K562 (cell line): ENCODE results near the gene CCNL2. TPM values are rescaled to one million over a fixed set of nuclear protein-coding genes. Genes with fewer than 3 reads are reported as not detected.

ENCODE experiments used
- BHLHE40 ChIP-seq: IDR thresholded peaks from 2 replicates; pipeline ENCODE4 v1.6.1; 2011; ENCODE audit warnings: low read length, improper control_type of control experiment
- BMI1 ChIP-seq: fragments of 150-350 bp; IDR thresholded peaks from 2 replicates; pipeline ENCODE4 v1.6.1; 2014; ENCODE audit warnings: low read length
- CBFA2T3 ChIP-seq: fragments of 450-650 bp; IDR thresholded peaks from 2 replicates; pipeline ENCODE4 v1.6.1; 2017
- CHCHD3 ChIP-seq: fragments of 250-450 bp; sonication (Bioruptor Pico); IDR thresholded peaks from 2 replicates; pipeline ENCODE4 v2.1.2; 2022; ENCODE audit warnings: mild to moderate bottlenecking
- ETV5 ChIP-seq: sonication (generic); formaldehyde crosslinking; IDR thresholded peaks from 2 replicates; pipeline ENCODE4 v1.4.0; 2020; ENCODE audit warnings: low read depth, mild to moderate bottlenecking, missing genetic modification reagents
- GABPB1 ChIP-seq: sonication (generic); formaldehyde crosslinking; IDR thresholded peaks from 2 replicates; pipeline ENCODE4 v1.8.0; 2022; ENCODE audit warnings: mild to moderate bottlenecking, missing genetic modification reagents
- GATA2 ChIP-seq: sonication (generic); formaldehyde crosslinking; IDR thresholded peaks from 2 replicates; pipeline ENCODE4 v1.4.0; 2020; ENCODE audit warnings: mild to moderate bottlenecking, missing genetic modification reagents
- HDAC6 ChIP-seq: IDR thresholded peaks from 2 replicates; pipeline ENCODE4 v1.6.1; 2012; ENCODE audit warnings: low read depth, mild to moderate bottlenecking, control low read depth, inconsistent platforms, low read length, moderate library complexity
- KLF10 ChIP-seq: fragments of 250-450 bp; sonication (Bioruptor Pico); IDR thresholded peaks from 2 replicates; pipeline ENCODE4 v1.6.1; 2021; ENCODE audit warnings: matching md5 sums
- KLF13 ChIP-seq: fragments of 450-650 bp; IDR thresholded peaks from 2 replicates; pipeline ENCODE4 v1.6.1; 2016; ENCODE audit warnings: missing genetic modification characterization, low read depth, mild to moderate bottlenecking, missing compliant biosample characterization, moderate library complexity, borderline replicate concordance
- LARP7 ChIP-seq: fragments of 450-650 bp; IDR thresholded peaks from 2 replicates; pipeline ENCODE4 v1.6.1; 2016
- NR2C2 ChIP-seq, 2 experiments: fragments of 200-800 bp in 1 of 2; sonication (Bioruptor generic) in 1 of 2; sonication (generic) in 1 of 2; formaldehyde crosslinking in 1 of 2; IDR thresholded peaks; 2 replicates each; pipeline versions ENCODE4 v1.6.1 to v1.8.0; 2016 to 2022; ENCODE audit warnings: mild to moderate bottlenecking in 1 of 2, missing compliant biosample characterization in 1 of 2, missing genetic modification characterization in 1 of 2, missing genetic modification reagents in 1 of 2
- PHTF2 ChIP-seq: fragments of 250-450 bp; sonication (Bioruptor Pico); IDR thresholded peaks from 2 replicates; pipeline ENCODE4 v1.5.0; 2021; ENCODE audit warnings: mild to moderate bottlenecking
- PURB ChIP-seq: sonication (generic); formaldehyde crosslinking; IDR thresholded peaks from 2 replicates; pipeline ENCODE4 v1.9.0; 2021; ENCODE audit warnings: low read depth, mild to moderate bottlenecking, missing genetic modification reagents
- RBM25 ChIP-seq: fragments of 200-400 bp; formaldehyde crosslinking; IDR thresholded peaks from 2 replicates; pipeline ENCODE4 v1.6.1; 2018; ENCODE audit warnings: low read length, low read depth, moderate library complexity; ENCODE audit not compliant: severe bottlenecking
- SAFB ChIP-seq: fragments of 200-400 bp; formaldehyde crosslinking; IDR thresholded peaks from 2 replicates; pipeline ENCODE4 v1.6.1; 2017; ENCODE audit warnings: low read depth, low read length, borderline replicate concordance
- TAF1 ChIP-seq: IDR thresholded peaks from 2 replicates; pipeline ENCODE4 v1.6.1; 2011; ENCODE audit warnings: mild to moderate bottlenecking, low read length, moderate library complexity; ENCODE audit not compliant: insufficient read depth, control insufficient read depth, severe bottlenecking; ENCODE audit errors: extremely low read depth
- TBL1XR1 ChIP-seq, 2 experiments: IDR thresholded peaks; 2 replicates each; pipeline ENCODE4 v1.6.1; 2012; ENCODE audit warnings: improper control_type of control experiment in 2 of 2, low read length in 2 of 2, mild to moderate bottlenecking in 1 of 2
- TFAM ChIP-seq: fragments of 250-450 bp; sonication (Bioruptor Pico); conservative IDR thresholded peaks from 2 replicates; pipeline ENCODE4 v1.5.0; 2021; ENCODE audit warnings: mild to moderate bottlenecking, moderate library complexity
- TOE1 ChIP-seq, 2 experiments: fragments of 450-650 bp in 1 of 2; sonication (generic) in 1 of 2; formaldehyde crosslinking in 1 of 2; IDR thresholded peaks; 2 replicates each; pipeline versions ENCODE4 v1.7.1 to v1.8.0; 2016 to 2022; ENCODE audit warnings: borderline replicate concordance in 2 of 2, mild to moderate bottlenecking in 2 of 2, antibody characterized with exemption in 1 of 2, inconsistent platforms in 1 of 2, low read depth in 1 of 2, missing genetic modification reagents in 1 of 2, moderate library complexity in 1 of 2
- ZNF232 ChIP-seq: sonication (generic); formaldehyde crosslinking; IDR thresholded peaks from 2 replicates; pipeline ENCODE4 v1.8.0; 2022; ENCODE audit warnings: mild to moderate bottlenecking, missing genetic modification reagents
- ZNF551 ChIP-seq: fragments of 250-450 bp; sonication (Bioruptor Pico); IDR thresholded peaks from 2 replicates; pipeline ENCODE4 v1.5.0; 2021; ENCODE audit warnings: mild to moderate bottlenecking, moderate library complexity
- ZNF561 ChIP-seq: fragments of 450-650 bp; formaldehyde crosslinking; conservative IDR thresholded peaks from 2 replicates; pipeline ENCODE4 v1.4.0; 2020; ENCODE audit warnings: mild to moderate bottlenecking, moderate library complexity
- ZNF764 ChIP-seq: fragments of 250-450 bp; sonication (Bioruptor Pico); IDR thresholded peaks from 2 replicates; pipeline ENCODE4 v1.4.0; 2020; ENCODE audit warnings: low read depth, mild to moderate bottlenecking, moderate library complexity
- polyA plus RNA-seq, 8 experiments: library from polyadenylated mRNA; depleted of rRNA in 4 of 8; stranded (reverse) in 5 of 8; unstranded in 3 of 8; fragments of >200 nt; fragmentation: Nextera tagmentation in 2 of 8; fragmentation: Illumina TruSeq in 1 of 8; extraction: Ambion mirVana in 2 of 8; extraction: Trizol in 1 of 8; gene quantifications; 2 replicates each; pipeline versions ENCODE4 v1.2.1 to v1.2.3, GENCODE V29; 2011 to 2014; ENCODE audit warnings: inconsistent platforms in 1 of 8, missing spikeins in 1 of 8
- total RNA-seq, 7 experiments: library from RNA; depleted of rRNA in 6 of 7; stranded (reverse); fragments of >200 nt in 6 of 7; fragmentation: Illumina TruSeq in 2 of 7; extraction: Trizol in 2 of 7; gene quantifications; 2 replicates each; pipeline versions ENCODE4 v1.2.1 to v1.2.3, GENCODE V29; 2011 to 2021; ENCODE audit warnings: low replicate concordance in 1 of 7
- TF ChIP-seq, protein P1 (sequence below): sonication (generic); formaldehyde crosslinking; IDR thresholded peaks from 2 replicates; pipeline ENCODE4 v1.8.1; 2023; ENCODE audit warnings: mild to moderate bottlenecking, missing genetic modification reagents
- TF ChIP-seq, protein P2 (sequence below): fragments of 450-650 bp; formaldehyde crosslinking; IDR thresholded peaks from 2 replicates; pipeline ENCODE4 v1.4.0; 2020; ENCODE audit warnings: mild to moderate bottlenecking

The CCNL2 gene
- total and polyA plus RNA-seq, 9 of the 15 experiments (the other 6 are each of a cell fraction or from before 2014, with no cell fraction given), result 2.8 to 287 (median 94.5) TPM

DNA sequence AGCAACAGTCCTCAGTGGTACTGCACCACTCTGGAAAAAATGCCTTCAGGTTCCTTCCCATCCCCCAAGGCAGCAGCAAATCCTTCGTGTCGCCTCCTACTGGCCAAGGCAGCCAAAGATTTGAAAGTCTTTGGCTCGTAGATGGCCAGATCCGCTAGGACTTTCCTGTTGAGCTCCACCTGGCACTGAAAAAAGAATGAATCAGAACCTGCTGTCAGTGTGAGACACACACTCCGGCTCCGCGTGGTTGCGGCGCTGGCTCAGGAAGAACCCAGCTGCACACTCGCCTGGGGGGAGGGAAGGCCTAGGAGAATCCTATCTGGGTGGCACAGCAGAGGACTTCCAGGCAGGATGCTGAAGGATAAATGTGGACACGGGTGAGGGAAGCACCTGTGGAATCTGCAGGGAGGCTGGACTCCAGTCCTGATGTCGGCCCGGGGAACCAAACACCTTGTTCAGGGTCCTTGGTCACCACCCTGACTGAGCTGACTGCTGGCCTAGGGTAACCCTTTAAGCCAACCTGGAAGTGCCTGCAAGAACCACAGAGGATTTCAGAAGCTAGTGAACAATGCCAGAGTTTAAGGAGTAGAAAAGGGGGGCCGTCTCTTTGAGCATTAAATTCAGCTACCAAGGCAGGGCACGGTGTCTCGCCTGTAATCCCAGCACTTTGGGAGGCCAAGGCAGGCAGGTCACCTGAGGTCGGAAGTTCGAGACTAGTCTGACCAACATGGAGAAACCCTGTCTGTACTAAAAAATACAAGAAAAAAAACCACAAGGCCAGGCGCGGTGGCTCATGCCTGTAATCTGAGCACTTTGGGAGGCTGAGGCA, 3.2 kb upstream of the CCNL2 start (continued):
- TF ChIP-seq, protein P1, sequence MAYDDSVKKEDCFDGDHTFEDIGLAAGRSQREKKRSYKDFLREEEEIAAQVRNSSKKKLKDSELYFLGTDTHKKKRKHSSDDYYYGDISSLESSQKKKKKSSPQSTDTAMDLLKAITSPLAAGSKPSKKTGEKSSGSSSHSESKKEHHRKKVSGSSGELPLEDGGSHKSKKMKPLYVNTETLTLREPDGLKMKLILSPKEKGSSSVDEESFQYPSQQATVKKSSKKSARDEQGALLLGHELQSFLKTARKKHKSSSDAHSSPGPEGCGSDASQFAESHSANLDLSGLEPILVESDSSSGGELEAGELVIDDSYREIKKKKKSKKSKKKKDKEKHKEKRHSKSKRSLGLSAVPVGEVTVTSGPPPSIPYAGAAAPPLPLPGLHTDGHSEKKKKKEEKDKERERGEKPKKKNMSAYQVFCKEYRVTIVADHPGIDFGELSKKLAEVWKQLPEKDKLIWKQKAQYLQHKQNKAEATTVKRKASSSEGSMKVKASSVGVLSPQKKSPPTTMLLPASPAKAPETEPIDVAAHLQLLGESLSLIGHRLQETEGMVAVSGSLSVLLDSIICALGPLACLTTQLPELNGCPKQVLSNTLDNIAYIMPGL (CRISPR knock-in tag), result no peak
- TF ChIP-seq CBFA2T3 (0 out of 2 replicates have a peak, but pooled peaks have one; percentile 13), SAFB (no peak), NR2C2 (CRISPR knock-in tag; IDR thresholded peaks at IDR 0.05) (no peak), NR2C2 (tag; IDR thresholded peaks at IDR 0.05) (peak; percentile 24; the same call in 1 of the 2 replicates), CHCHD3 (CRISPR knock-in tag) (no peak), ZNF764 (CRISPR knock-in tag) (peak; percentile 90), TBL1XR1 (IDR thresholded peaks at IDR 0.05; ENCODE audit: low read length in 2 of 2) (no peak), TAF1 (no peak), TOE1 (IDR thresholded peaks at IDR 0.05; ENCODE audit: borderline replicate concordance) (no peak), TOE1 (CRISPR knock-in tag; IDR thresholded peaks at IDR 0.05; ENCODE audit: borderline replicate concordance, low read depth) (no peak), BMI1 (no peak), GABPB1 (CRISPR knock-in tag) (peak; percentile 39; the same call in 1 of the 2 replicates), KLF10 (no peak), ZNF232 (CRISPR knock-in tag) (no peak), LARP7 (no peak), ZNF551 (no peak), RBM25 (no peak), KLF13 (tag) (no peak), PHTF2 (CRISPR knock-in tag) (no peak), PURB (CRISPR knock-in tag) (no peak), BHLHE40 (0 out of 2 replicates have a peak, but pooled peaks have one; percentile 13), TFAM (CRISPR knock-in tag) (no peak), ETV5 (CRISPR knock-in tag) (0 out of 2 replicates have a peak, but pooled peaks have one; percentile 26), HDAC6 (no peak), GATA2 (CRISPR knock-in tag) (no peak), ZNF561 (CRISPR knock-in tag) (no peak)
- TF ChIP-seq, protein P2, sequence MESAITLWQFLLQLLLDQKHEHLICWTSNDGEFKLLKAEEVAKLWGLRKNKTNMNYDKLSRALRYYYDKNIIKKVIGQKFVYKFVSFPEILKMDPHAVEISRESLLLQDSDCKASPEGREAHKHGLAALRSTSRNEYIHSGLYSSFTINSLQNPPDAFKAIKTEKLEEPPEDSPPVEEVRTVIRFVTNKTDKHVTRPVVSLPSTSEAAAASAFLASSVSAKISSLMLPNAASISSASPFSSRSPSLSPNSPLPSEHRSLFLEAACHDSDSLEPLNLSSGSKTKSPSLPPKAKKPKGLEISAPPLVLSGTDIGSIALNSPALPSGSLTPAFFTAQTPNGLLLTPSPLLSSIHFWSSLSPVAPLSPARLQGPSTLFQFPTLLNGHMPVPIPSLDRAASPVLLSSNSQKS (CRISPR knock-in tag), result no peak
